A673 (cell line): ENCODE results near the gene CABP4.

Source experiments
- EZH2 ChIP-seq: fragments of 200-600 bp; sonication (generic); IDR thresholded peaks from 2 replicates; pipeline ENCODE4 v1.6.1; 2017; ENCODE audit warnings: borderline replicate concordance, low read depth, mild to moderate bottlenecking, mixed read lengths, antibody characterized with exemption, low read length; ENCODE audit not compliant: poor library complexity, severe bottlenecking
- TF ChIP-seq, protein P1 (sequence below): fragments of 300-800, 200-600 bp; sonication (generic); conservative IDR thresholded peaks from 2 replicates; pipeline ENCODE4 v1.5.1; 2017; ENCODE audit warnings: low read depth, mild to moderate bottlenecking, antibody characterized with exemption, low read length, moderate library complexity, mixed read lengths

DNA sequence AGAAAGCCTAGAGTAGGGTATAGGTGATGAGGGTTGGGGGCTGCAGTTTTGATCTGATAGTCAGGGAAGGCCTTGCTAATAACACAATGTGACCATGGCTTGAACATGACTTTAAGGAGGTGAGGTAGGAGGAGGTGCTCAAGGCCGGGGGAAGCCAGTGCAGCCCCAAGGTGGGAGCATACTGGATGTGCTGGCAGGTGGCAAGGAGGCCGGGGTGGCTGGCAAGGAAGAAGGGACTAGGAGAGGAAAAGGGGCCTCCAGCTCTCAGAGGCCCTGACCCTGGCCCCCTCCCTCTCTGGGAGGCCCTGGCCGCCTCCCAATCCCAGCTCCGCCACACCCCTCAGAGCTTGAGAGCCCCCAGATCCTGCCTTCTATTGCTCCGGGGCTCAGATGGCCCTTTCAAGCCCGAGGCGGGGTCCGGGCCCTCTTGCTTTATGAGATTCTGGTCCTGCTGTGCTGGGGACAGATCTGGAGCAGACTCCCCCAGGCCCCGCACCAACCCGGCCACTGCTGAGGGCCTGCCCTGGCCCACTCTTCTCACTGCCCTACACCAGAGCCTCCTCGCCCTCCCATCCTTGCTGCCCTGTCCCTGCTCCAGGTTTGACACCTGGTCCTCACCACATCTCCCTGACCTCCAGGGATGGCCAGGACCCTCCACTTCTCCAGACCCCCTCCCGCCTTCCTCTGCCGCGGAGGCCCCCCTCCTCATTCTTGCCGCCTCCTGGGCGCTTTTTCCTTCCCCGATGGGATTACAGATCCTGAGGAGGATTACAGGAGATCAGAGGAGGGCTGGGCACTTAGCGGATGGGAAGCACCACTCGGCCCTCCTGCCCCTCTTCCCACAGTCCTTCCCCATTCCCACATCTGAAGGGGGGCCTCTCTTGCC lies 48.2 kb downstream of the CABP4 start:
- TF ChIP-seq, protein P1, sequence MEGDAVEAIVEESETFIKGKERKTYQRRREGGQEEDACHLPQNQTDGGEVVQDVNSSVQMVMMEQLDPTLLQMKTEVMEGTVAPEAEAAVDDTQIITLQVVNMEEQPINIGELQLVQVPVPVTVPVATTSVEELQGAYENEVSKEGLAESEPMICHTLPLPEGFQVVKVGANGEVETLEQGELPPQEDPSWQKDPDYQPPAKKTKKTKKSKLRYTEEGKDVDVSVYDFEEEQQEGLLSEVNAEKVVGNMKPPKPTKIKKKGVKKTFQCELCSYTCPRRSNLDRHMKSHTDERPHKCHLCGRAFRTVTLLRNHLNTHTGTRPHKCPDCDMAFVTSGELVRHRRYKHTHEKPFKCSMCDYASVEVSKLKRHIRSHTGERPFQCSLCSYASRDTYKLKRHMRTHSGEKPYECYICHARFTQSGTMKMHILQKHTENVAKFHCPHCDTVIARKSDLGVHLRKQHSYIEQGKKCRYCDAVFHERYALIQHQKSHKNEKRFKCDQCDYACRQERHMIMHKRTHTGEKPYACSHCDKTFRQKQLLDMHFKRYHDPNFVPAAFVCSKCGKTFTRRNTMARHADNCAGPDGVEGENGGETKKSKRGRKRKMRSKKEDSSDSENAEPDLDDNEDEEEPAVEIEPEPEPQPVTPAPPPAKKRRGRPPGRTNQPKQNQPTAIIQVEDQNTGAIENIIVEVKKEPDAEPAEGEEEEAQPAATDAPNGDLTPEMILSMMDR, result no peak
- no peak for TF ChIP-seq EZH2
